ENCODE measurements around the gene OSBPL2. TPM values are rescaled to one million over a fixed set of nuclear protein-coding genes. Genes with fewer than 3 reads are reported as not detected.

OSBPL2 gene
- total and polyA plus RNA-seq, 2 experiments from 2014 or later: 16.6 to 31.2 TPM

DNA sequence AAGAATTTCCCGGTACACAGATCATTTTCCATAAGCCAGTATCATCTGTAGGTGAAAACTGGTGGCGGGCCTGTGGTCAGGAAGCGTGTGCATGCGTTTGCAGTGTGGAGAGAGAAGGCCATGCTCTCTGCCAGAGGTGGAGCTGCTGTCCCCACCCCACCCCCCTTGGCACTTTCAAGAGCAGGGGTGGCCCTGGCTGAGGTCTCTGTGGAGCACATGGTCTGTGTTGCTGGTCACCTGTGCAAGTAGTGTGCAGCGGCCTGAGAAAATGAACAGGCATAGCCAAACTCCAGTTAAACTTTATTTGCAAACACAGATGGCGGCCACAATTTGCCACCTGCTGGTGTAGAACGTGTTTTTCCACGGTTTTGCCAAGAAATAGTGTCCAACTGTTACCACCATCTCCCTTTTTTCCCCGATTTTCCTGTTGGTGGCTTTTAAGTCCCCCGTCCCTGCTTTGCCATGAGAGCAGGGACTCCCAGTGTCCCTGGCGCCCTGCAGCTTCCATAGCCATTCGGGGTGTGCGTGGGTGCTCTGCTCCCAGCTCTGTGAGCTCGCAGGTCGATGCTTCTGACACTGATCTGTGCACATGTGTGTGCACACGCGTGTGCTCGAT lies 66.9 kb downstream of the OSBPL2 start:
- Mint-ChIP-seq H3K27me3 (ENCODE audit: insufficient read depth, low read depth, poor library complexity) (peaks cover 23% of the 10 kb centered on the region), H3K27ac (peak overlapping the region; percentile 67; the same call in 1 of the 2 replicates), H3K4me3 (peak overlapping the region; percentile 95), H3K9me3 (peaks cover 6% of the 10 kb centered on the region; the same call in 2 of the 3 replicates), H3K36me3 (ENCODE audit: low read depth) (peaks cover 57% of the 10 kb centered on the region), H3K4me1 (peaks cover 19% of the 10 kb centered on the region)
- Histone ChIP-seq H3K27ac (ENCODE audit: low read depth) (peak overlapping the region; percentile 84), H4K20me1 (replicated peaks; ENCODE audit: insufficient read depth) (peaks cover 16% of the 10 kb centered on the region), H3K4me1 (ENCODE audit: insufficient read depth) (peaks cover 14% of the 10 kb centered on the region; the same call in 1 of the 2 replicates), H3K27me3 (ENCODE audit: insufficient read depth) (no peaks in the 10 kb centered on the region), H3F3A (replicated peaks; ENCODE audit: low read depth) (peaks cover 58% of the 10 kb centered on the region), H3K79me2 (replicated peaks; ENCODE audit: insufficient read depth) (peaks cover 32% of the 10 kb centered on the region), H2AFZ (no peak overlapping the region), H3K4me3 (peak overlapping the region; percentile 94; the same call in 1 of the 2 replicates), H3K9me2 (ENCODE audit: insufficient read depth) (no peaks in the 10 kb centered on the region), H3K4me2 (peak overlapping the region; percentile 96; the same call in 1 of the 2 replicates), H3K36me3 (ENCODE audit: insufficient read depth) (peaks cover 21% of the 10 kb centered on the region; the same call in 1 of the 2 replicates)
- no peak for TF ChIP-seq ZNF331 (CRISPR knock-in tag; IDR thresholded peaks at IDR 0.05; ENCODE audit: low read depth)
- TF ChIP-seq EZH2 (IDR thresholded peaks at IDR 0.05; ENCODE audit: low read depth, unreplicated experiment): no peak
- TF ChIP-seq ZNF462 (CRISPR knock-in tag; IDR thresholded peaks at IDR 0.05): no peak
- no peak for TF ChIP-seq REST (IDR thresholded peaks at IDR 0.05; ENCODE audit: unreplicated experiment)
- TF ChIP-seq, protein P1, sequence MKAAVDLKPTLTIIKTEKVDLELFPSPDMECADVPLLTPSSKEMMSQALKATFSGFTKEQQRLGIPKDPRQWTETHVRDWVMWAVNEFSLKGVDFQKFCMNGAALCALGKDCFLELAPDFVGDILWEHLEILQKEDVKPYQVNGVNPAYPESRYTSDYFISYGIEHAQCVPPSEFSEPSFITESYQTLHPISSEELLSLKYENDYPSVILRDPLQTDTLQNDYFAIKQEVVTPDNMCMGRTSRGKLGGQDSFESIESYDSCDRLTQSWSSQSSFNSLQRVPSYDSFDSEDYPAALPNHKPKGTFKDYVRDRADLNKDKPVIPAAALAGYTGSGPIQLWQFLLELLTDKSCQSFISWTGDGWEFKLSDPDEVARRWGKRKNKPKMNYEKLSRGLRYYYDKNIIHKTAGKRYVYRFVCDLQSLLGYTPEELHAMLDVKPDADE (IDR thresholded peaks at IDR 0.05): no peak
- TF ChIP-seq JUNB (IDR thresholded peaks at IDR 0.05; ENCODE audit: unreplicated experiment): no peak
- TF ChIP-seq, protein P2, sequence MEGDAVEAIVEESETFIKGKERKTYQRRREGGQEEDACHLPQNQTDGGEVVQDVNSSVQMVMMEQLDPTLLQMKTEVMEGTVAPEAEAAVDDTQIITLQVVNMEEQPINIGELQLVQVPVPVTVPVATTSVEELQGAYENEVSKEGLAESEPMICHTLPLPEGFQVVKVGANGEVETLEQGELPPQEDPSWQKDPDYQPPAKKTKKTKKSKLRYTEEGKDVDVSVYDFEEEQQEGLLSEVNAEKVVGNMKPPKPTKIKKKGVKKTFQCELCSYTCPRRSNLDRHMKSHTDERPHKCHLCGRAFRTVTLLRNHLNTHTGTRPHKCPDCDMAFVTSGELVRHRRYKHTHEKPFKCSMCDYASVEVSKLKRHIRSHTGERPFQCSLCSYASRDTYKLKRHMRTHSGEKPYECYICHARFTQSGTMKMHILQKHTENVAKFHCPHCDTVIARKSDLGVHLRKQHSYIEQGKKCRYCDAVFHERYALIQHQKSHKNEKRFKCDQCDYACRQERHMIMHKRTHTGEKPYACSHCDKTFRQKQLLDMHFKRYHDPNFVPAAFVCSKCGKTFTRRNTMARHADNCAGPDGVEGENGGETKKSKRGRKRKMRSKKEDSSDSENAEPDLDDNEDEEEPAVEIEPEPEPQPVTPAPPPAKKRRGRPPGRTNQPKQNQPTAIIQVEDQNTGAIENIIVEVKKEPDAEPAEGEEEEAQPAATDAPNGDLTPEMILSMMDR (conservative IDR thresholded peaks at IDR 0.05; ENCODE audit: low read depth in 2 of 2): no peak
- no peak for TF ChIP-seq EZH2phosphoT487 (IDR thresholded peaks at IDR 0.05; ENCODE audit: unreplicated experiment)
- no peak; the same call in 1 of the 2 replicates for TF ChIP-seq POLR2AphosphoS5 (IDR thresholded peaks at IDR 0.05; ENCODE audit: low read depth)
- no peak for TF ChIP-seq CREB1 (CRISPR knock-in tag; IDR thresholded peaks at IDR 0.05; ENCODE audit: low read depth)
- TF ChIP-seq NANOG (IDR thresholded peaks at IDR 0.05; ENCODE audit: borderline replicate concordance): no peak
- ATAC-seq: no peak
- no peak for DNase-seq (ENCODE audit: low spot score)

Data from GM23338 (cell line).